HEK293T (cell line): ENCODE data around the gene DNAL4.

Experiments used
- HDGF ChIP-seq: fragments of 450-650 bp; IDR thresholded peaks from 2 replicates; pipeline ENCODE4 v1.6.1; 2017; ENCODE audit warnings: antibody characterized with exemption, borderline replicate concordance
- SP1 ChIP-seq: fragments of 450-650 bp; IDR thresholded peaks from 2 replicates; pipeline ENCODE4 v1.6.1; 2017

DNA sequence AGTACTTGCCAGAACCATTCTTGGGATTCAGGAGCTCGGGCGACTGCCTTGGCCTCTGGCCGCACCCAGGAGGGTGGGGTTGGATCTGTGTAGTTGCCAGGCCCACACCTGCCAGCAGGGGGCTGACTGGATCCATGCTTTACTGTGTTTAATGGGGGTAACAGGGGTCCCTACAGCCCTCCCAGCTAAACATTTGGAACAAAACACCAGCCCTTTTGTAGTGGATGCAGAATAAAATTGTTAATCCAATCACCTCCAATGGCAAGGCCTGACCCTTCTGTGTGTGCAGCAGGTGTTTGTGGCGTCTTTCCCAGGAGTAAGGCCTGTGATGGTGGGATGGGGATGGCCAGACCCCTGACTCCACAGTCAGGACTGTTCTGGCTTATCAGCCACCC, 60.6 kb downstream of the DNAL4 start:
- no peak for TF ChIP-seq SP1
- TF ChIP-seq HDGF: 0 out of 2 replicates have a peak, but pooled peaks have one; percentile 2
